Smooth muscle cell (in vitro differentiated cells): ENCODE measurements around the gene SNAPC4. TPM values are rescaled to one million over a fixed set of nuclear protein-coding genes. Genes with fewer than 3 reads are reported as not detected.

Experiments used
- DNase-seq: peaks from one replicate; lab custom pipeline; 2025; ENCODE audit not compliant: unreplicated experiment; lab: John Stamatoyannopoulos, UW
- H2AFZ ChIP-seq: fragments of 200-600 bp; sonication (generic); 2 replicates; pipeline ENCODE4 v1.6.0; 2016; ENCODE audit warnings: antibody characterized with exemption, low read depth, mild to moderate bottlenecking
- H3F3A ChIP-seq: fragments of 200-600 bp; sonication (generic); 2 replicates; pipeline ENCODE4 v1.6.0; 2017; ENCODE audit warnings: antibody characterized with exemption, low read depth
- H3K27ac ChIP-seq: fragments of 200-600 bp; sonication (generic); 2 replicates; pipeline ENCODE4 v1.5.1; 2016; ENCODE audit warnings: low read depth, mild to moderate bottlenecking
- H3K27me3 ChIP-seq: fragments of 200-600 bp; sonication (generic); 2 replicates; pipeline ENCODE4 v1.6.1; 2016; ENCODE audit warnings: low read depth, mild to moderate bottlenecking
- H3K36me3 ChIP-seq: fragments of 200-600 bp; sonication (generic); 2 replicates; pipeline ENCODE4 v1.5.1; 2016; ENCODE audit warnings: low read depth
- H3K4me1 ChIP-seq: fragments of 200-600 bp; sonication (generic); 2 replicates; pipeline ENCODE4 v1.5.1; 2016; ENCODE audit warnings: low read depth
- H3K4me2 ChIP-seq: fragments of 200-600 bp; sonication (generic); 2 replicates; pipeline ENCODE4 v1.6.0; 2016; ENCODE audit warnings: mild to moderate bottlenecking
- H3K4me3 ChIP-seq: fragments of 200-600 bp; sonication (generic); 2 replicates; pipeline ENCODE4 v1.5.1; 2016; ENCODE audit warnings: mild to moderate bottlenecking
- H3K79me2 ChIP-seq: fragments of 200-600 bp; sonication (generic); 2 replicates; pipeline ENCODE4 v1.6.0; 2016; ENCODE audit warnings: low read depth, mild to moderate bottlenecking
- H3K9ac ChIP-seq: fragments of 200-600 bp; sonication (generic); 2 replicates; pipeline ENCODE4 v1.6.0; 2016; ENCODE audit warnings: low read depth
- H3K9me3 ChIP-seq: fragments of 200-600 bp; sonication (generic); replicated peaks from 2 replicates; pipeline ENCODE4 v1.5.1; 2016; ENCODE audit warnings: low read depth
- H4K20me1 ChIP-seq: fragments of 200-600 bp; sonication (generic); 2 replicates; pipeline ENCODE4 v1.6.0; 2016; ENCODE audit warnings: low read depth
- CTCF ChIP-seq: fragments of 200-600 bp; sonication (generic); IDR thresholded peaks from 2 replicates; pipeline ENCODE4 v1.5.1; 2017; ENCODE audit warnings: borderline replicate concordance, mild to moderate bottlenecking, antibody characterized with exemption; ENCODE audit not compliant: insufficient read depth, poor library complexity, severe bottlenecking
- WGBS: methylation state at CpG from one replicate; pipeline ENCODE4 v1.1.7; 2016; ENCODE audit warnings: low lambda C conversion rate; 5-methylcytosine and 5-hydroxymethylcytosine counted together
- polyA plus RNA-seq: library from polyadenylated mRNA; unstranded; fragments of >200 nt; fragmentation: Nextera tagmentation; extraction: Ambion mirVana; gene quantifications from 2 replicates; pipeline ENCODE4 v1.2.1, GENCODE V29; 2016
- total RNA-seq: library from RNA; depleted of rRNA; stranded (reverse); fragments of >200 nt; gene quantifications from 2 replicates; pipeline ENCODE4 v1.2.3, GENCODE V29; 2014

SNAPC4 gene
- total and polyA plus RNA-seq, 2 experiments from 2014 or later = 4.2 to 9.0 TPM

GRCh38 chr9:136395020-136395340, 5.0 kb downstream of the SNAPC4 start:
- H3K4me3 ChIP-seq = no peak overlapping the region
- H3K27ac ChIP-seq = no peak overlapping the region
- H3K4me2 ChIP-seq = no peak overlapping the region
- peaks cover 17% of the 10 kb centered on the region for H4K20me1 ChIP-seq
- H3K4me1 ChIP-seq = peaks cover 7% of the 10 kb centered on the region
- TF ChIP-seq CTCF = no peak
- peaks cover 20% of the 10 kb centered on the region for H3K79me2 ChIP-seq
- over 99% methylated on average over 13 of the region's 13 CpGs for WGBS
- H3K27me3 ChIP-seq = no peaks in the 10 kb centered on the region
- no peak overlapping the region for H2AFZ ChIP-seq
- H3K9ac ChIP-seq = no peak overlapping the region
- no peak for DNase-seq
- peaks cover 3% of the 10 kb centered on the region for H3K36me3 ChIP-seq
- no peaks in the 10 kb centered on the region for H3K9me3 ChIP-seq
- no peaks in the 10 kb centered on the region for H3F3A ChIP-seq

GRCh38 chr9:136394312-136395019, 5.5 kb downstream of the SNAPC4 start:
- H2AFZ ChIP-seq = no peak overlapping the region
- H3K36me3 ChIP-seq = peaks cover 3% of the 10 kb centered on the region
- WGBS = 94% methylated on average over 20 of the region's 21 CpGs
- H3K27ac ChIP-seq = no peak overlapping the region
- no peak overlapping the region for H3K9ac ChIP-seq
- H4K20me1 ChIP-seq = peaks cover 20% of the 10 kb centered on the region
- no peaks in the 10 kb centered on the region for H3F3A ChIP-seq
- H3K4me1 ChIP-seq = peaks cover 7% of the 10 kb centered on the region
- H3K27me3 ChIP-seq = no peaks in the 10 kb centered on the region
- DNase-seq = no peak
- H3K4me3 ChIP-seq = no peak overlapping the region
- no peak overlapping the region for H3K4me2 ChIP-seq
- no peak for TF ChIP-seq CTCF
- H3K79me2 ChIP-seq = peaks cover 15% of the 10 kb centered on the region
- H3K9me3 ChIP-seq = no peaks in the 10 kb centered on the region

GRCh38 chr9:136393531-136393930, 6.4 kb downstream of the SNAPC4 start:
- Histone ChIP-seq H3K4me2 (no peak overlapping the region), H4K20me1 (peaks cover 11% of the 10 kb centered on the region), H3K4me3 (no peak overlapping the region), H3K4me1 (no peaks in the 10 kb centered on the region), H3K9ac (no peak overlapping the region), H3F3A (no peaks in the 10 kb centered on the region), H3K79me2 (peaks cover 6% of the 10 kb centered on the region), H3K27ac (no peak overlapping the region), H3K36me3 (peaks cover 3% of the 10 kb centered on the region), H2AFZ (no peak overlapping the region), H3K27me3 (no peaks in the 10 kb centered on the region), H3K9me3 (no peaks in the 10 kb centered on the region)
- no peak for TF ChIP-seq CTCF
- 97% methylated on average over 17 of the region's 17 CpGs for WGBS
- no peak for DNase-seq
